Esophagus squamous epithelium (tissue), 4 donors: ENCODE results near the gene FLT1.

Source experiments
- CTCF ChIP-seq, 6 experiments: fragments of 450-650 bp in 4 of 6; fragments of 200-600 bp in 2 of 6; sonication (generic) in 2 of 6; IDR thresholded peaks; one replicate each; pipeline ENCODE4 v1.5.1; 2016 to 2019; ENCODE audit warnings: antibody characterized with exemption in 6 of 6, mild to moderate bottlenecking in 4 of 6, moderate library complexity in 4 of 6
- POLR2A ChIP-seq, 4 donors: fragments of 450-650 bp; IDR thresholded peaks; one replicate each; pipeline ENCODE4 v1.6.1; 2017; ENCODE audit warnings: antibody characterized with exemption in 4 of 4, mild to moderate bottlenecking in 4 of 4, moderate library complexity in 3 of 4

- TF ChIP-seq CTCF (IDR thresholded peaks at IDR 0.05): no peak
- no peak for TF ChIP-seq POLR2A (IDR thresholded peaks at IDR 0.05)
Measured at GRCh38 chr13:28333204-28333881, 161.6 kb downstream of the FLT1 start.
